ENCODE measurements around the gene LOXL1.
"Not testable (repeated sequence)": the region's sequence is repeated elsewhere in the genome, so short reads cannot be mapped to it uniquely, and the experiment has no call there.

Gene LOXL1

GRCh38 chr15:73969151-73969759, 43.0 kb downstream of the LOXL1 start:
- H3K4me3 ChIP-seq (ENCODE audit: low read depth, low read length), result no peak overlapping the region
- DNase-seq (ENCODE audit: low read depth), result no peak
- TF ChIP-seq POLR2A (IDR thresholded peaks at IDR 0.05; ENCODE audit: extremely low read depth, insufficient read length), result no peak
- no peak for TF ChIP-seq CTCF (IDR thresholded peaks at IDR 0.05; ENCODE audit: low read depth, low read length)
- no peak for TF ChIP-seq MYC (IDR thresholded peaks at IDR 0.05; ENCODE audit: low read depth, low read length)
- no peak for TF ChIP-seq MAX (IDR thresholded peaks at IDR 0.05; ENCODE audit: low read depth, low read length)

- H3K4me3 ChIP-seq (ENCODE audit: low read depth, low read length), result no peak overlapping the region
- TF ChIP-seq CTCF (IDR thresholded peaks at IDR 0.05; ENCODE audit: low read depth, low read length) (peak; percentile 77), MYC (IDR thresholded peaks at IDR 0.05; ENCODE audit: low read depth, low read length) (no peak)
- peak; percentile 82 for DNase-seq (ENCODE audit: low read depth)
Measured at GRCh38 chr15:73972984-73973682, 46.9 kb downstream of the LOXL1 start.

GRCh38 chr15:73973683-73974200, 47.5 kb downstream of the LOXL1 start:
- not testable (repeated sequence) for DNase-seq (ENCODE audit: low read depth); H3K4me3 ChIP-seq (ENCODE audit: low read depth, low read length)

GRCh38 chr15:73975440-73976125, 49.3 kb downstream of the LOXL1 start:
- DNase-seq (ENCODE audit: low read depth), result peak; percentile 45
- H3K4me3 ChIP-seq (ENCODE audit: low read depth, low read length), result not testable (repeated sequence)

- no peak for DNase-seq (ENCODE audit: low read depth)
- no peak overlapping the region for H3K4me3 ChIP-seq (ENCODE audit: low read depth, low read length)
- TF ChIP-seq POLR2A (IDR thresholded peaks at IDR 0.05; ENCODE audit: extremely low read depth, insufficient read length) (no peak), MAX (IDR thresholded peaks at IDR 0.05; ENCODE audit: low read depth, low read length) (no peak), CTCF (IDR thresholded peaks at IDR 0.05; ENCODE audit: low read depth, low read length) (no peak)
Measured at GRCh38 chr15:73978896-73979295, 52.6 kb downstream of the LOXL1 start.

GRCh38 chr15:73979636-73980035, 53.4 kb downstream of the LOXL1 start:
- no peak for TF ChIP-seq CTCF (IDR thresholded peaks at IDR 0.05; ENCODE audit: low read depth, low read length)
- no peak for TF ChIP-seq MYC (IDR thresholded peaks at IDR 0.05; ENCODE audit: low read depth, low read length)
- no peak for TF ChIP-seq MAX (IDR thresholded peaks at IDR 0.05; ENCODE audit: low read depth, low read length)
- no peak for TF ChIP-seq POLR2A (IDR thresholded peaks at IDR 0.05; ENCODE audit: extremely low read depth, insufficient read length)
- no peak for DNase-seq (ENCODE audit: low read depth)
- no peak overlapping the region for H3K4me3 ChIP-seq (ENCODE audit: low read depth, low read length)

- no peak for DNase-seq (ENCODE audit: low read depth)
- TF ChIP-seq MAX (IDR thresholded peaks at IDR 0.05; ENCODE audit: low read depth, low read length), result no peak
- H3K4me3 ChIP-seq (ENCODE audit: low read depth, low read length), result no peak overlapping the region
Measured at GRCh38 chr15:73981761-73982221, 55.5 kb downstream of the LOXL1 start.

All from NB4 (cell line).